ENCODE data around the gene PTPRN2. TPM values are rescaled to one million over a fixed set of nuclear protein-coding genes. Genes with fewer than 3 reads are reported as not detected.

PTPRN2 gene
- total and polyA plus RNA-seq, 4 donors = 18.1 to 69.9 (median 50.4) TPM

- H3K9me3 ChIP-seq (ENCODE audit: control insufficient read depth, insufficient read depth, low read length) = no peaks in the 10 kb centered on the region
- WGBS (ENCODE audit: insufficient coverage) = 94% methylated on average over 18 of the region's 18 CpGs
- H3K27me3 ChIP-seq (ENCODE audit: control insufficient read depth, insufficient read depth, low read length) = no peaks in the 10 kb centered on the region
- H3K4me1 ChIP-seq (ENCODE audit: control insufficient read depth, insufficient read depth, low read length) = peaks cover 49% of the 10 kb centered on the region
- DNase-seq (ENCODE audit: low read depth in 4 of 6, low spot score in 6 of 6) = no peak
- peaks cover 9% of the 10 kb centered on the region for H3K36me3 ChIP-seq (ENCODE audit: control insufficient read depth, insufficient read depth, low read length)
- no peak overlapping the region for H3K4me3 ChIP-seq (ENCODE audit: low read depth, low read length)
- H3K27ac ChIP-seq (ENCODE audit: low read depth, low read length) = no peak overlapping the region
Observed at GRCh38 chr7:158471716-158472115, 115.9 kb downstream of the PTPRN2 start.

GRCh38 chr7:158470336-158470735 is 117.3 kb downstream of the PTPRN2 start:
- H3K4me3 ChIP-seq (ENCODE audit: low read depth, low read length) = no peak overlapping the region
- no peak for DNase-seq (ENCODE audit: low read depth in 4 of 6, low spot score in 6 of 6)
- no peaks in the 10 kb centered on the region for H3K27me3 ChIP-seq (ENCODE audit: control insufficient read depth, insufficient read depth, low read length)
- H3K36me3 ChIP-seq (ENCODE audit: control insufficient read depth, insufficient read depth, low read length) = peaks cover 9% of the 10 kb centered on the region
- peaks cover 44% of the 10 kb centered on the region for H3K4me1 ChIP-seq (ENCODE audit: control insufficient read depth, insufficient read depth, low read length)
- no peaks in the 10 kb centered on the region for H3K9me3 ChIP-seq (ENCODE audit: control insufficient read depth, insufficient read depth, low read length)
- H3K27ac ChIP-seq (ENCODE audit: low read depth, low read length) = no peak overlapping the region
- WGBS (ENCODE audit: insufficient coverage) = 89% methylated on average over 11 of the region's 16 CpGs

GRCh38 chr7:158469396-158470051 is 118.1 kb downstream of the PTPRN2 start:
- Histone ChIP-seq H3K27me3 (ENCODE audit: control insufficient read depth, insufficient read depth, low read length) (no peaks in the 10 kb centered on the region), H3K27ac (ENCODE audit: low read depth, low read length) (no peak overlapping the region), H3K4me3 (ENCODE audit: low read depth, low read length) (no peak overlapping the region), H3K9me3 (ENCODE audit: control insufficient read depth, insufficient read depth, low read length) (no peaks in the 10 kb centered on the region), H3K4me1 (ENCODE audit: control insufficient read depth, insufficient read depth, low read length) (peaks cover 36% of the 10 kb centered on the region), H3K36me3 (ENCODE audit: control insufficient read depth, insufficient read depth, low read length) (peaks cover 4% of the 10 kb centered on the region)
- peak in 1 of 6 donors; percentile 63 for DNase-seq (ENCODE audit: low read depth in 4 of 6, low spot score in 6 of 6)
- WGBS (ENCODE audit: insufficient coverage) = 72% methylated on average over 2 of the region's 8 CpGs

- peaks cover 4% of the 10 kb centered on the region for H3K36me3 ChIP-seq (ENCODE audit: control insufficient read depth, insufficient read depth, low read length)
- DNase-seq (ENCODE audit: low read depth in 4 of 6, low spot score in 6 of 6) = no peak
- H3K27ac ChIP-seq (ENCODE audit: low read depth, low read length) = no peak overlapping the region
- peaks cover 31% of the 10 kb centered on the region for H3K4me1 ChIP-seq (ENCODE audit: control insufficient read depth, insufficient read depth, low read length)
- H3K9me3 ChIP-seq (ENCODE audit: control insufficient read depth, insufficient read depth, low read length) = no peaks in the 10 kb centered on the region
- no peaks in the 10 kb centered on the region for H3K27me3 ChIP-seq (ENCODE audit: control insufficient read depth, insufficient read depth, low read length)
- no peak overlapping the region for H3K4me3 ChIP-seq (ENCODE audit: low read depth, low read length)
- WGBS (ENCODE audit: insufficient coverage) = 83% methylated on average over 9 of the region's 9 CpGs
Observed at GRCh38 chr7:158468700-158469296, 118.8 kb downstream of the PTPRN2 start.

GRCh38 chr7:158468181-158468580 is 119.4 kb downstream of the PTPRN2 start:
- Histone ChIP-seq H3K4me1 (ENCODE audit: control insufficient read depth, insufficient read depth, low read length) (peaks cover 28% of the 10 kb centered on the region), H3K36me3 (ENCODE audit: control insufficient read depth, insufficient read depth, low read length) (peaks cover 4% of the 10 kb centered on the region), H3K9me3 (ENCODE audit: control insufficient read depth, insufficient read depth, low read length) (no peaks in the 10 kb centered on the region), H3K27me3 (ENCODE audit: control insufficient read depth, insufficient read depth, low read length) (no peaks in the 10 kb centered on the region), H3K4me3 (ENCODE audit: low read depth, low read length) (no peak overlapping the region), H3K27ac (ENCODE audit: low read depth, low read length) (no peak overlapping the region)
- WGBS (ENCODE audit: insufficient coverage) = 30% methylated on average over 10 of the region's 10 CpGs
- DNase-seq (ENCODE audit: low read depth in 4 of 6, low spot score in 6 of 6) = peak in 2 of 6 donors; percentile 44 to 97

- peaks cover 22% of the 10 kb centered on the region for H3K4me1 ChIP-seq (ENCODE audit: control insufficient read depth, insufficient read depth, low read length)
- no peaks in the 10 kb centered on the region for H3K27me3 ChIP-seq (ENCODE audit: control insufficient read depth, insufficient read depth, low read length)
- H3K27ac ChIP-seq (ENCODE audit: low read depth, low read length) = no peak overlapping the region
- peaks cover 4% of the 10 kb centered on the region for H3K36me3 ChIP-seq (ENCODE audit: control insufficient read depth, insufficient read depth, low read length)
- DNase-seq (ENCODE audit: low read depth in 4 of 6, low spot score in 6 of 6) = no peak
- H3K4me3 ChIP-seq (ENCODE audit: low read depth, low read length) = no peak overlapping the region
- 65% methylated on average over 4 of the region's 7 CpGs for WGBS (ENCODE audit: insufficient coverage)
- H3K9me3 ChIP-seq (ENCODE audit: control insufficient read depth, insufficient read depth, low read length) = no peaks in the 10 kb centered on the region
Observed at GRCh38 chr7:158467562-158467961, 120.1 kb downstream of the PTPRN2 start.

GRCh38 chr7:158463317-158463716 is 124.3 kb downstream of the PTPRN2 start:
- H3K27ac ChIP-seq (ENCODE audit: low read depth, low read length) = no peak overlapping the region
- DNase-seq (ENCODE audit: low read depth in 4 of 6, low spot score in 6 of 6) = no peak
- H3K36me3 ChIP-seq (ENCODE audit: control insufficient read depth, insufficient read depth, low read length) = peaks cover 4% of the 10 kb centered on the region
- WGBS (ENCODE audit: insufficient coverage) = 97% methylated on average over 3 of the region's 4 CpGs
- H3K9me3 ChIP-seq (ENCODE audit: control insufficient read depth, insufficient read depth, low read length) = no peaks in the 10 kb centered on the region
- no peaks in the 10 kb centered on the region for H3K27me3 ChIP-seq (ENCODE audit: control insufficient read depth, insufficient read depth, low read length)
- peaks cover 1% of the 10 kb centered on the region for H3K4me1 ChIP-seq (ENCODE audit: control insufficient read depth, insufficient read depth, low read length)
- H3K4me3 ChIP-seq (ENCODE audit: low read depth, low read length) = no peak overlapping the region

- no peaks in the 10 kb centered on the region for H3K9me3 ChIP-seq (ENCODE audit: control insufficient read depth, insufficient read depth, low read length)
- H3K27ac ChIP-seq (ENCODE audit: low read depth, low read length) = no peak overlapping the region
- H3K4me3 ChIP-seq (ENCODE audit: low read depth, low read length) = no peak overlapping the region
- no peaks in the 10 kb centered on the region for H3K4me1 ChIP-seq (ENCODE audit: control insufficient read depth, insufficient read depth, low read length)
- H3K27me3 ChIP-seq (ENCODE audit: control insufficient read depth, insufficient read depth, low read length) = no peaks in the 10 kb centered on the region
- DNase-seq (ENCODE audit: low read depth in 4 of 6, low spot score in 6 of 6) = no peak
- H3K36me3 ChIP-seq (ENCODE audit: control insufficient read depth, insufficient read depth, low read length) = peaks cover 4% of the 10 kb centered on the region
- WGBS (ENCODE audit: insufficient coverage) = 88% methylated on average over 10 of the region's 11 CpGs
Observed at GRCh38 chr7:158461824-158462223, 125.8 kb downstream of the PTPRN2 start.

- 98% methylated on average over 4 of the region's 6 CpGs for whole genome bisulfite sequencing (ENCODE audit: insufficient coverage)
- Histone ChIP-seq H3K4me3 (ENCODE audit: low read depth, low read length) (no peak overlapping the region), H3K27ac (ENCODE audit: low read depth, low read length) (no peak overlapping the region), H3K36me3 (ENCODE audit: control insufficient read depth, insufficient read depth, low read length) (peaks cover 4% of the 10 kb centered on the region), H3K27me3 (ENCODE audit: control insufficient read depth, insufficient read depth, low read length) (no peaks in the 10 kb centered on the region), H3K4me1 (ENCODE audit: control insufficient read depth, insufficient read depth, low read length) (no peaks in the 10 kb centered on the region), H3K9me3 (ENCODE audit: control insufficient read depth, insufficient read depth, low read length) (no peaks in the 10 kb centered on the region)
- peak in 1 of 6 donors; percentile 46 for DNase-seq (ENCODE audit: low read depth in 4 of 6, low spot score in 6 of 6)
Observed at GRCh38 chr7:158460665-158461064, 127.0 kb downstream of the PTPRN2 start.

- no peak for DNase-seq (ENCODE audit: low read depth in 4 of 6, low spot score in 6 of 6)
- no peaks in the 10 kb centered on the region for H3K27me3 ChIP-seq (ENCODE audit: control insufficient read depth, insufficient read depth, low read length)
- 87% methylated on average over 13 of the region's 13 CpGs for WGBS (ENCODE audit: insufficient coverage)
- no peaks in the 10 kb centered on the region for H3K4me1 ChIP-seq (ENCODE audit: control insufficient read depth, insufficient read depth, low read length)
- H3K9me3 ChIP-seq (ENCODE audit: control insufficient read depth, insufficient read depth, low read length) = no peaks in the 10 kb centered on the region
- no peak overlapping the region for H3K27ac ChIP-seq (ENCODE audit: low read depth, low read length)
- H3K36me3 ChIP-seq (ENCODE audit: control insufficient read depth, insufficient read depth, low read length) = peaks cover 4% of the 10 kb centered on the region
- no peak overlapping the region for H3K4me3 ChIP-seq (ENCODE audit: low read depth, low read length)
Observed at GRCh38 chr7:158458716-158459282, 128.8 kb downstream of the PTPRN2 start.
